HFF-Myc (cell line): ENCODE results near the gene PFDN2.

ENCODE experiments used
- DNase-seq: peaks from one replicate; pipeline ENCODE4 v3.0.0-alpha.2; 2011; ENCODE audit warnings: low read depth; ENCODE audit errors: extremely low read depth
- H3K4me3 ChIP-seq: replicated peaks from 2 replicates; pipeline ENCODE4 v1.5.1; 2011; ENCODE audit warnings: low read depth, mild to moderate bottlenecking, control low read depth, low read length
- CTCF ChIP-seq: IDR thresholded peaks from 2 replicates; pipeline ENCODE4 v1.5.1; 2012; ENCODE audit warnings: mild to moderate bottlenecking, low read depth, low read length, control low read depth; ENCODE audit errors: missing control alignments

The PFDN2 gene

GRCh38 chr1:161082996-161083747, 34.7 kb downstream of the PFDN2 start:
- peak; percentile 38 for DNase-seq
- H3K4me3 ChIP-seq = no peak overlapping the region
- TF ChIP-seq CTCF = no peak

GRCh38 chr1:161082483-161082882, 35.4 kb downstream of the PFDN2 start:
- no peak for DNase-seq
- H3K4me3 ChIP-seq = no peak overlapping the region
- no peak for TF ChIP-seq CTCF

- H3K4me3 ChIP-seq = no peak overlapping the region
- no peak for TF ChIP-seq CTCF
- no peak for DNase-seq
Measured at GRCh38 chr1:161081519-161081918, 36.3 kb downstream of the PFDN2 start.

GRCh38 chr1:161080441-161081405, 37.1 kb downstream of the PFDN2 start:
- DNase-seq = no peak
- H3K4me3 ChIP-seq = no peak overlapping the region
- TF ChIP-seq CTCF = no peak

GRCh38 chr1:161079436-161080110, 38.3 kb downstream of the PFDN2 start:
- DNase-seq = no peak
- H3K4me3 ChIP-seq = no peak overlapping the region
- TF ChIP-seq CTCF = no peak

GRCh38 chr1:161077426-161077825, 40.4 kb downstream of the PFDN2 start:
- DNase-seq = no peak
- no peak for TF ChIP-seq CTCF
- no peak overlapping the region for H3K4me3 ChIP-seq
